Breast epithelium (tissue), 4 donors: ENCODE data around the gene UST. TPM values are rescaled to one million over a fixed set of nuclear protein-coding genes. Genes with fewer than 3 reads are reported as not detected.
A peak's percentile ranks its signal among the peaks of the same experiment; 100 is the strongest.

Experiments used
- DNase-seq, 2 donors: peaks; one replicate each; pipeline ENCODE4 v3.0.0-alpha.2; 2019; ENCODE audit warnings: low spot score in 2 of 2
- H3K27ac ChIP-seq, 2 donors: fragments of 200-600 bp; sonication (generic) in 1 of 2; one replicate each; pipeline ENCODE4 v1.5.1; 2016 to 2019; ENCODE audit warnings: mild to moderate bottlenecking in 1 of 2
- H3K27me3 ChIP-seq, 2 donors: fragments of 200-600 bp; sonication (generic) in 1 of 2; one replicate each; pipeline versions ENCODE4 v1.5.1 to v1.6.0; 2017 to 2019; ENCODE audit warnings: control low read depth in 1 of 2, mild to moderate bottlenecking in 1 of 2
- H3K36me3 ChIP-seq: fragments of 200-600 bp; one replicate; pipeline ENCODE4 v1.5.1; 2019
- H3K4me1 ChIP-seq, 2 donors: fragments of 200-600 bp; sonication (generic); one replicate each; pipeline ENCODE4 v1.5.1; 2016 to 2019; ENCODE audit warnings: control low read depth in 1 of 2
- H3K4me3 ChIP-seq, 3 donors: fragments of 200-600 bp; sonication (generic); 1 replicate in 2 of 3; 2 replicates in 1 of 3; pipeline ENCODE4 v1.5.1; 2016 to 2019; ENCODE audit warnings: mild to moderate bottlenecking in 3 of 3, moderate library complexity in 2 of 3
- H3K9me3 ChIP-seq, 2 donors: fragments of 200-600 bp; sonication (generic) in 1 of 2; one replicate each; pipeline ENCODE4 v1.5.1; 2016 to 2019; ENCODE audit warnings: control low read depth in 1 of 2
- POLR2A ChIP-seq: fragments of 450-650 bp; IDR thresholded peaks from one replicate; pipeline ENCODE4 v1.6.1; 2016; ENCODE audit warnings: antibody characterized with exemption, mild to moderate bottlenecking, moderate library complexity
- POLR2AphosphoS5 ChIP-seq, 3 donors: sonication (generic); formaldehyde crosslinking; IDR thresholded peaks; one replicate each; pipeline ENCODE4 v1.6.1; 2017; ENCODE audit warnings: antibody characterized with exemption in 3 of 3
- intact Hi-C: fragments of 100-400 bp; cut with DNase I; formaldehyde crosslinking; loops from one replicate; pipeline ENCODE4 v1.15.1; 2023; ENCODE audit warnings: low total_unique reads
- total RNA-seq, 3 donors: library from RNA; depleted of rRNA; stranded (reverse); fragments of >200 nt; gene quantifications; one replicate each; pipeline ENCODE4 v1.1.0, GENCODE V29; 2016
- TF ChIP-seq, protein P1 (sequence below), 3 donors: fragments of 450-650 bp; IDR thresholded peaks; one replicate each; pipeline ENCODE4 v1.5.1; 2016 to 2017; ENCODE audit warnings: antibody characterized with exemption in 3 of 3, mild to moderate bottlenecking in 3 of 3, moderate library complexity in 3 of 3

Gene UST
- total RNA-seq, 3 donors from 2014 or later: 10.5 to 28.8 (median 13.2) TPM

DNA sequence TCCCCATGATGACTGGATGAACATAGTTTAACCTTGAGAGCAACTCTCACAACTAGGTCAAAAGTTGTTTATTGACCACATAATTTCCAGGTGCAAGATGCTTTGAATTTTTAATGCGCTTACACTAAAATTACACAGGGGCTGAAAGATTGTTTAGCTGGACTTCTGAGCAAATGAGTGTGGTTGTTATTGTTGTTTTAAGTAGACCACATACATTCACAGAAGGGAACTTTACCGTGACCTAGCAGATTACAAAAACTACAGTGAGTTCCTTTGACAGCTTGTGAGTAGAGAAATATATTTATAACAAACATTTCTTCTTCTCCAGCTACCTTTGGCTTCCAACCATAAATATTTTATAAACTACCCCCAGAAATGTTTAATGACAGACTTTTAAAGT, 178.9 kb downstream of the UST start:
- no peak overlapping the region for H3K4me3 ChIP-seq
- TF ChIP-seq POLR2A (no peak), POLR2AphosphoS5 (IDR thresholded peaks at IDR 0.05) (no peak)
- TF ChIP-seq, protein P1, sequence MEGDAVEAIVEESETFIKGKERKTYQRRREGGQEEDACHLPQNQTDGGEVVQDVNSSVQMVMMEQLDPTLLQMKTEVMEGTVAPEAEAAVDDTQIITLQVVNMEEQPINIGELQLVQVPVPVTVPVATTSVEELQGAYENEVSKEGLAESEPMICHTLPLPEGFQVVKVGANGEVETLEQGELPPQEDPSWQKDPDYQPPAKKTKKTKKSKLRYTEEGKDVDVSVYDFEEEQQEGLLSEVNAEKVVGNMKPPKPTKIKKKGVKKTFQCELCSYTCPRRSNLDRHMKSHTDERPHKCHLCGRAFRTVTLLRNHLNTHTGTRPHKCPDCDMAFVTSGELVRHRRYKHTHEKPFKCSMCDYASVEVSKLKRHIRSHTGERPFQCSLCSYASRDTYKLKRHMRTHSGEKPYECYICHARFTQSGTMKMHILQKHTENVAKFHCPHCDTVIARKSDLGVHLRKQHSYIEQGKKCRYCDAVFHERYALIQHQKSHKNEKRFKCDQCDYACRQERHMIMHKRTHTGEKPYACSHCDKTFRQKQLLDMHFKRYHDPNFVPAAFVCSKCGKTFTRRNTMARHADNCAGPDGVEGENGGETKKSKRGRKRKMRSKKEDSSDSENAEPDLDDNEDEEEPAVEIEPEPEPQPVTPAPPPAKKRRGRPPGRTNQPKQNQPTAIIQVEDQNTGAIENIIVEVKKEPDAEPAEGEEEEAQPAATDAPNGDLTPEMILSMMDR (IDR thresholded peaks at IDR 0.05): no peak
- DNase-seq: no peak
- H3K27ac ChIP-seq: no peak overlapping the region
- no peaks in the 10 kb centered on the region for H3K9me3 ChIP-seq
- intact Hi-C loops: no loop called here
- no peaks in the 10 kb centered on the region for H3K36me3 ChIP-seq
- H3K4me1 ChIP-seq: no peaks in the 10 kb centered on the region
- H3K27me3 ChIP-seq: no peaks in the 10 kb centered on the region

DNA sequence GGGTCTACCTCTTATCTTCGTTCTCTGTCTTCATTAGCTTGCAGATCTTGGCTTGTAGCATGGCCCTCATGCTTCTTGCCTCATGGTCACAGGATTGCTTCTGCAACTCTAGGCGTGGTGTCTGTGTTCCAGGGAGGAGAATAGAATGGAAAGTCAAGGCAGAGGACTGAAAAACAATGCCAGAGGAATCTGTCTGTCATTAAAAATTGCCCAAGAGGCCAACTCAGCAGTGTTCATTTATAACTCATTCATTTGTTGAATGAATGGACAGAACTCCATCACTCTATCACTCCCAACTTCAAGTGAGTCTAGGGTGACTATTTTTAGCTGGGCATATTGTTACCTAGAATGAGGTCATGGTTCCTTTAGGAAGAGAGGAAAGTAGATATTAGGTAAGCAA, 179.6 kb downstream of the UST start:
- H3K4me3 ChIP-seq: no peak overlapping the region
- TF ChIP-seq POLR2AphosphoS5 (IDR thresholded peaks at IDR 0.05): peak in 1 of 3 donors; percentile 16
- TF ChIP-seq, protein P1 (IDR thresholded peaks at IDR 0.05): no peak
- intact Hi-C loops: no loop called here
- no peak for DNase-seq
- H3K36me3 ChIP-seq: no peaks in the 10 kb centered on the region
- H3K9me3 ChIP-seq: no peaks in the 10 kb centered on the region
- no peak overlapping the region for H3K27ac ChIP-seq
- no peaks in the 10 kb centered on the region for H3K27me3 ChIP-seq
- no peaks in the 10 kb centered on the region for H3K4me1 ChIP-seq

DNA sequence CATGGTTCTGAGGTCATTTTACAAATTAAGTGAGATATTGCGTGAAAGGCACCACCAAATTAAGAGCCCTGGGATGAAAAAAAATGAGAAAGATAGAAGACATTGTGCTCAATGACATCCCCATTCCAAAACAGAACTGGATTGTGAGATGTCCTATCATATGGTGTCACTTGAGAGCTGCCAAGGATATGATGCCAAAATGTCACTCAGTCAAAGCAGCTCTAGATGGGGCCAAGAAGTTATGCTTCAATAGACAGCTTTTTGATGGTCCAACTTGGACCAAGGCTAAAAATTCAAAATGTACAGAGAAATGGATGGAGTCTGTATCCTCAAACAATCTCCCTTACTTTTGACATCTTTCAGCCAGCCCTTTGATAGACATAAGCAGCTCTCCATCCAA, 180.8 kb downstream of the UST start:
- Histone ChIP-seq H3K27ac (no peak overlapping the region), H3K4me1 (no peaks in the 10 kb centered on the region), H3K4me3 (no peak overlapping the region), H3K36me3 (no peaks in the 10 kb centered on the region), H3K27me3 (no peaks in the 10 kb centered on the region), H3K9me3 (no peaks in the 10 kb centered on the region)
- intact Hi-C loops: no loop called here
- DNase-seq: no peak
- TF ChIP-seq POLR2A: no peak
- TF ChIP-seq, protein P1 (IDR thresholded peaks at IDR 0.05): no peak
- TF ChIP-seq POLR2AphosphoS5 (IDR thresholded peaks at IDR 0.05): no peak

DNA sequence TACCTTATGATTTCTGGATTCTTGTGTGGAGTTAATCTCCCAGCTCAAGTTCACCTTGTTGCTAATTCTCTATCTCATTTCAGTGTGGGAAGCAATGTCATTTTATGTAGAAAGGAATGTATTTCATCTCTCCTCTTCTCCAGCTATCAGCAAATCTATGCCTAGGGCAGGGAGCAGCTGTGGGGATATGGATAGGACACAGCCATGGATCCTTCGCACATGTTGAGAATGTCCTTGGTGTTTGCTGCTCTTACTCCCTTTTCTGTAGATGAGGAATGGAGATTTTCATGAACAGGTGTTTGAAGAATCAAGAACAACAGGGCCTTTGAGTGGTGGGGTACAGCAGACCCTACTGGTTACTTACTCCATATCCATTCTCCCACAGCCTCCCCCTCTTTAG, 182.0 kb downstream of the UST start:
- Histone ChIP-seq H3K27ac (no peak overlapping the region), H3K9me3 (no peaks in the 10 kb centered on the region), H3K27me3 (no peaks in the 10 kb centered on the region), H3K4me3 (no peak overlapping the region), H3K4me1 (no peaks in the 10 kb centered on the region), H3K36me3 (no peaks in the 10 kb centered on the region)
- intact Hi-C loops: no loop called here
- DNase-seq: no peak
- TF ChIP-seq, protein P1 (IDR thresholded peaks at IDR 0.05): no peak
- TF ChIP-seq POLR2A: no peak
- no peak for TF ChIP-seq POLR2AphosphoS5 (IDR thresholded peaks at IDR 0.05)

DNA sequence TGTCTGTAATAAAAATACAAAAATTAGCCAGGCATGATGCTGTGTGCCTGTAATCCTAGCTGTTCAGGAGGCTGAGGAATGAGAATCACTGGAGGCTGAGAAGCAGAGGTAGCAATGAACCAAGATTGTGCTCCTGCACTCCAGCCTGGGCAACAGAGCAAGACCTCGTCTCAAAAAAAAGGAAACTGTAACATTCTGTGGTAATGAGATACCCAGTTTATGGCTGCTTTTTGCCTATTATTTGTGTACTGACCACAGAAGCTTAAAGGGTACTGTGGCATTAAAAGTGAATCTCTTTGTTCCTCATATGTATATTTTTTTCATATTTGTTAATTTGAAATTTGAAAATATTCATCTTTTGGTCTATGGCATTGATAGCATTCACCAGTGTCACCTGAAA, 185.4 kb downstream of the UST start:
- no peak for DNase-seq

More for the DNA sequence above, 185.4 kb downstream of the UST start:
- TF ChIP-seq POLR2AphosphoS5 (IDR thresholded peaks at IDR 0.05) (no peak), POLR2A (no peak)
- TF ChIP-seq, protein P1 (IDR thresholded peaks at IDR 0.05): no peak
- Histone ChIP-seq H3K4me1 (no peaks in the 10 kb centered on the region), H3K4me3 (no peak overlapping the region), H3K36me3 (no peaks in the 10 kb centered on the region), H3K9me3 (no peaks in the 10 kb centered on the region), H3K27me3 (no peaks in the 10 kb centered on the region), H3K27ac (no peak overlapping the region)
- intact Hi-C loops: no loop called here
